ENCODE measurements around the gene BMP8B. TPM values are rescaled to one million over a fixed set of nuclear protein-coding genes. Genes with fewer than 3 reads are reported as not detected.
"Not testable (repeated sequence)": the region's sequence is repeated elsewhere in the genome, so short reads cannot be mapped to it uniquely, and the experiment has no call there.

BMP8B gene
- total RNA-seq, 1 donor, result not detected

DNA sequence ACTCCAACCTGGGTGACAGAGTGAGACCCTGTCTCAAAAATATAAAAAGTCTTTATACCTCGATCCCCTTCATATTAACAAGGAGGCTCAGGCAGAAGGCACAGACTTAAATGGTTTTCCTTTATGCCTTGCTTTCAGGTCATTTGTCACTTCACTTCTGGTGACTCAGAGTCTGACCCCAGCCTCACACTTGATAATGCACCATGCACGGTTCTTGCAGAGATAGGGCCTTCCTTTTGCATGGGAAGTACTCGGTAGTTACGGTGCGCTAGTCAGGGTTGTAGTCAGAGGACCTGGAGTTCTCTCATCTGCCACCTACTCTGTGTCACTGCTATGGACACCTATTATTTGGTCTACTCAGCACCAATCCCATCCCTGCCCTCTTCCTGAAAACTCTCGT, 43.6 kb upstream of the BMP8B start:
- DNase-seq (ENCODE audit: low read depth), result no peak
- H3K4me3 ChIP-seq (ENCODE audit: low read depth, low read length), result no peak overlapping the region
- TF ChIP-seq, protein P1, sequence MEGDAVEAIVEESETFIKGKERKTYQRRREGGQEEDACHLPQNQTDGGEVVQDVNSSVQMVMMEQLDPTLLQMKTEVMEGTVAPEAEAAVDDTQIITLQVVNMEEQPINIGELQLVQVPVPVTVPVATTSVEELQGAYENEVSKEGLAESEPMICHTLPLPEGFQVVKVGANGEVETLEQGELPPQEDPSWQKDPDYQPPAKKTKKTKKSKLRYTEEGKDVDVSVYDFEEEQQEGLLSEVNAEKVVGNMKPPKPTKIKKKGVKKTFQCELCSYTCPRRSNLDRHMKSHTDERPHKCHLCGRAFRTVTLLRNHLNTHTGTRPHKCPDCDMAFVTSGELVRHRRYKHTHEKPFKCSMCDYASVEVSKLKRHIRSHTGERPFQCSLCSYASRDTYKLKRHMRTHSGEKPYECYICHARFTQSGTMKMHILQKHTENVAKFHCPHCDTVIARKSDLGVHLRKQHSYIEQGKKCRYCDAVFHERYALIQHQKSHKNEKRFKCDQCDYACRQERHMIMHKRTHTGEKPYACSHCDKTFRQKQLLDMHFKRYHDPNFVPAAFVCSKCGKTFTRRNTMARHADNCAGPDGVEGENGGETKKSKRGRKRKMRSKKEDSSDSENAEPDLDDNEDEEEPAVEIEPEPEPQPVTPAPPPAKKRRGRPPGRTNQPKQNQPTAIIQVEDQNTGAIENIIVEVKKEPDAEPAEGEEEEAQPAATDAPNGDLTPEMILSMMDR (IDR thresholded peaks at IDR 0.05; ENCODE audit: insufficient read depth, low read length), result no peak

DNA sequence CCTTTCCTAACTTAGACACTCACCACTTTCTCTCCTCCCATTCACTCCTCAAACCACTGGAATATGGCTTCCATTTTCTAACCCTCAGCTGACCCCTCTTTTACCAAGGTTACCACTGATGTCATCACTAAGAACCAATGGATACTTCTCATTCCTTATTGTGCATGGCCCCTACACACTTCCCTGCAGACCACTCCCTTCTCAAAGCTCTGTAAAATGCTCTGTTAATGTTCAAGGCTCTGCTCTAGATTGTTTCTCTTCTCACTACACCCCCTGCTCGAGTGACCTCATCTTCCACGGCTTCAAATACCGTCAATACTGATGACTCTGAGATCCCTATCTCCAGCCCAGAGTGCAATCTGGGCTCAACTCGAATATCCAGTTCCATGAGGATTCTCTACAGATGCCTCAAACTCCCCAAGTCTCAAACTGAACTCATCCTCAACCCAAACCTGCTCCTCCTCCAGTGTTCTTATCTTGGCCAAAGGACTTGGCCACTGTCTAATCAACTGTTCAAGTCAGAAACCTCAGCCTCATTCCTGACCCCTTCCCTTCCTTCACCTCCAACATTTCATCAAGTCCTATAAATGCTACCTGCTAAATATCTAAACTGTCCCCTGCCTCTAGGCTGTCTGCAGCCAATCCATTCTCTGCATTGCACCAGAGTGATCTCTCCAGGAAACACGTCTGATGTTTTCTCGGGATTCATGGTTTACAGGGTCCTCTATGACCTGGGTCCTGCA, 41.3 kb upstream of the BMP8B start:
- DNase-seq (ENCODE audit: low read depth), result peak; percentile 45
- H3K4me3 ChIP-seq (ENCODE audit: low read depth, low read length), result no peak overlapping the region
- TF ChIP-seq, protein P1 (IDR thresholded peaks at IDR 0.05; ENCODE audit: insufficient read depth, low read length), result no peak

DNA sequence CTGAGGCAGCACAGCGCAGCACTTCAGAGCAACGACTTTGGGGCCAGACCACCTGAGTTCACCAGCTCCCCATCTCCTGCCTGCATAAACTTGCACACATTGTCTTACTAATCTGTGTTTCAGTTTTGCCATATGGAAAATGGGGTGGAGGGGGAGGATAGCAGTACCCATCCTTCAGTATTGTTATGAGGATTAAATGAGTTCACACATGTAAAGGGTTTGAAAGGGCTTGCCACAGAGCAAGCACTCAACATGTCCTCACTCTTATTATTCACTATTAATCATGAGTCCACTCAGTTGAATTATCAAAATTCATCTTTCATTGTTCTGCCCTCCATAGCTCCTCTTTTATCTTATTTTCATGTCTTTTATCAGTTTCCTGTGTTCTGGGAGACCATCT, 40.1 kb upstream of the BMP8B start:
- H3K4me3 ChIP-seq (ENCODE audit: low read depth, low read length), result no peak overlapping the region
- no peak for DNase-seq (ENCODE audit: low read depth)

DNA sequence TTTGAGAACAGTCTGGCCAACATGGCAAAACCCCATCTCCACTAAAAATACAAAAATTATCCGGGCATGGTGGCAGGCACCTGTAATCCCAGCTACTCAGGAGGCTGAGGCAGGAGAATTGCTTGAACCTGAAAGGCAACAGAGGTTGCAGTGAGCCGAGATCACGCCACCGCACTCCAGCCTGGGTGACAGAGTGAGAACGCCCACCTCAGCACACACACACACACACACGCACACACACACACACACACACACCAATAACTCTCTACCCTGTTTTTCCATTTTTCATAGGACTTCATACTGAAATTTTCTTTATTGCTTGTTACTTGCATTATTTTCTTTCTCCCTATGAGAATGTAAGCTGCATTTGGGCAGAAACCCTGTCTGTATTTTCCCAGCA, 39.6 kb upstream of the BMP8B start:
- DNase-seq (ENCODE audit: low read depth); H3K4me3 ChIP-seq (ENCODE audit: low read depth, low read length): not testable (repeated sequence)

More for the DNA sequence above, 40.1 kb upstream of the BMP8B start:
- TF ChIP-seq, protein P1 (IDR thresholded peaks at IDR 0.05; ENCODE audit: insufficient read depth, low read length), result no peak

DNA sequence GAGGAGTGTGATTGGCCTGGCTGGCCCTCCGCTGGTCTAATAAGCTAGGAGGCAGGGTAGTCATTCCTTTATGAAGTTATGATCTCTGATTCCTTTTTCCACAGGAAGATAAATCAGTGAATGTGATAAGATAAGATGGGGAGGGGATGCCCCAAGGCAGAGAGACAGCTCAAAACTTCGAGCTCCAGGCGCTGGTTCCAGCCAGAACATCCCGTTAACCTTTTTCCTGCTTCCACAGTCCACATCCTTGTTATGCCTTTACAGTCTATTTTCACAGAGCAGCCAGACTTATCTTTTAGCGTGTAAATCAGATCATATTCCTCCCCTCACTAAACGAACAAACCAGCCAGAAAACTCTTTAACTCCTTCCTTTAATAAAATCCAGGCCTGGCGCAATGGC, 38.5 kb upstream of the BMP8B start:
- H3K4me3 ChIP-seq (ENCODE audit: low read depth, low read length), result no peak overlapping the region
- DNase-seq (ENCODE audit: low read depth), result peak; percentile 16
- TF ChIP-seq, protein P1 (IDR thresholded peaks at IDR 0.05; ENCODE audit: insufficient read depth, low read length), result no peak

DNA sequence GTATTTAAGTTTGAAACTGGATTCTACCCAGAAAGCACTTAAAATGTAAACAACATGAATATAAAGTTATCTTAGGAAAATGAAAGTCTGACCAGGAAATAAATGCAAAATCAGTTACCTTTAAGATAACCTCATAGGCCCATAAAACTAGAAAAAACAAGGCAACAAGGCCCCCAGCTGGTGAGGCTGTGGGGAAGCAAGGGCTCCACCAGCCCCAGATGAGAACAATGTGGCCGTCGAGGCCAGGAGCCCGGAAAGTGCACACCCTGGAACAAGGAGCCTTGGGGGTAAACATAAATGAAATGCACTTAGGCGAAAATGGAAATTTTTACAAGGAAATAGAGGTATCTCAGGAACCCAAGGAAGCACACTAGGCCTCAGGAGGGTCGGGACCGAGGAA, 37.9 kb upstream of the BMP8B start:
- TF ChIP-seq, protein P1 (IDR thresholded peaks at IDR 0.05; ENCODE audit: insufficient read depth, low read length), result no peak
- H3K4me3 ChIP-seq (ENCODE audit: low read depth, low read length), result no peak overlapping the region
- no peak for DNase-seq (ENCODE audit: low read depth)

DNA sequence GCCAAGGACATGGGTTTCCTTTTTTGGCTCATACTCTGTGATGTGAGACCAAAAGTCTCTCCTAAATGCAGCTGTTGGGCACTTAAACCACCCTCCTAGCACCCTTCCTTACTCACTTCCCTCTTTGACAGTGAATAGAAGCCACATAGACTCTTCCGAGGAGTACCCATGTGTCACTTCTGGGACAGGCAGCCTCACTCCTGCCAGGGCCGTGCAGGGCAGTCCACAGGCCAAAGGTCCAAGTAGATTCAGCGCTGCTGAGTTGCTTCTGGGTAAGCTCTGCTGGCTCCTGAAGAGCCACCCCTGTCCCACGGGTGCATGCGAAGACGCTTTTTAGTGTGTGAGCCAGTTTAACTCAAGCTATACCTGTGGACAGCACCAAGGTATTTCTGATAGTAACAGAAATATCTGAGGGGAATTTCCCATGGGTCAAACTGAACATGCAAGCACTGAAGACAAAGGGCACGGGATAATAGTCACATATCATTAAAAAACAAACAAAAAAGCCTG, 36.8 kb upstream of the BMP8B start:
- no peak overlapping the region for H3K4me3 ChIP-seq (ENCODE audit: low read depth, low read length)
- DNase-seq (ENCODE audit: low read depth), result no peak
- TF ChIP-seq, protein P1 (IDR thresholded peaks at IDR 0.05; ENCODE audit: insufficient read depth, low read length), result no peak

DNA sequence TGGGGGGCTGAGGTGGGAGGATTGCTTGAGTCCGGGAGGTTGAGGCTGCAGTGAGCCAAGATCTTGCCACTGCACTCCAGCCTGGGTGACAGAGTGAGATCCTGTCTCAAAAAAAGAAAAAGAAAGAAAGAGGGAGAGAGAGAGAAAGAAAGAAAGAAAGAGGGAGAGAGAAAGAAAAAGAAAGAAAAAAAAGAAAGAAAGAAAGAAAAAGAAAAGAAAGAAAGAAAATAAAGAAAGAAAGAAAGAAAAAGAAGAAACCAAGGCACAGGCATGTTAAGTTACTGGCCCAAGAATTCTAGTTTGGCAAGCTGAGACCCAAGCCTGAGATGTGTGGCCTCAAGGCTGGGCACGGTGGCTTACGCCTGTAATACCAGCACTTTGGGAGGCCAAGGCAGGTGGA, 34.8 kb upstream of the BMP8B start:
- not testable (repeated sequence) for H3K4me3 ChIP-seq (ENCODE audit: low read depth, low read length)

More for the DNA sequence above, 34.8 kb upstream of the BMP8B start:
- DNase-seq (ENCODE audit: low read depth), result not testable (repeated sequence)

All from fibroblast of the aortic adventitia (primary cell).